Measurements from ENCODE around the gene ATAD3C. TPM values are rescaled to one million over a fixed set of nuclear protein-coding genes. Genes with fewer than 3 reads are reported as not detected.
"Not testable (repeated sequence)": the region's sequence is repeated elsewhere in the genome, so short reads cannot be mapped to it uniquely, and the experiment has no call there.

Gene ATAD3C
- total and polyA plus RNA-seq, 12 donors: under 0.01 to 1.4 (median 0.69) TPM; not detected in 3

GRCh38 chr1:1517973-1518620 is 68.6 kb downstream of the ATAD3C start:
- no peak overlapping the region for H3K27ac ChIP-seq
- no peaks in the 10 kb centered on the region for H3K27me3 ChIP-seq
- no peak for TF ChIP-seq CTCF (IDR thresholded peaks at IDR 0.05)
- TF ChIP-seq POLR2A (IDR thresholded peaks at IDR 0.05): no peak
- H3K4me1 ChIP-seq (replicated peaks in 1 of 2): no peaks in the 10 kb centered on the region
- 89 to 95% (median 92%) methylated on average over 20 to 28 of the region's 28 CpGs for WGBS, 4 donors
- H3K9me3 ChIP-seq (replicated peaks in 1 of 3): no peaks in the 10 kb centered on the region
- DNase-seq: no peak
- intact Hi-C loops (cut with DNase I): no loop called here
- no peak overlapping the region for H3K4me3 ChIP-seq
- peaks cover 0 to 23% of the 10 kb centered on the region in 2 donors for H3K36me3 ChIP-seq (replicated peaks in 1 of 2)

- intact Hi-C loops (cut with DNase I); H3K27me3 ChIP-seq; H3K4me1 ChIP-seq (replicated peaks in 1 of 2); H3K4me3 ChIP-seq; H3K27ac ChIP-seq; H3K9me3 ChIP-seq (replicated peaks in 1 of 3): not testable (repeated sequence)
- H3K36me3 ChIP-seq (replicated peaks in 1 of 2): peaks cover 0 to 23% of the 10 kb centered on the region in 2 donors
- 88 to 95% (median 91%) methylated on average over 7 to 16 of the region's 19 CpGs for WGBS, 4 donors
- DNase-seq: peak in 1 of 7 donors; percentile 25
These were observed 69.1 kb downstream of the ATAD3C start for GRCh38 chr1:1518621-1519007.

Other genes starting within 250 kb of the ATAD3C start
- gene TNFRSF18, start 243.1 kb upstream of the ATAD3C start, total RNA-seq: under 1 TPM in 3 of 9 donors, not detected in 6; 0.27 to 0.90 (median 0.39) TPM
- 1 to 10 TPM in 1 of 3 donors, under 1 TPM in 1, not detected in 1; 0.64 to 1.5 TPM for gene TNFRSF18, start 243.1 kb upstream of the ATAD3C start, polyA plus RNA-seq
- gene TNFRSF4, start 235.5 kb upstream of the ATAD3C start, total RNA-seq: 1 to 10 TPM in 4 of 9 donors, under 1 TPM in 4, not detected in 1; 0.32 to 2.7 (median 0.94) TPM
- gene TNFRSF4, start 235.5 kb upstream of the ATAD3C start, polyA plus RNA-seq: 1 to 10 TPM in 2 of 3 donors, not detected in 1; 4.7 to 6.9 TPM
- gene SDF4, start 217.7 kb upstream of the ATAD3C start, total RNA-seq: 100 to 1,000 TPM in 8 of 9 donors, 10 to 100 TPM in 1; 49.4 to 221 (median 165) TPM
- 100 to 1,000 TPM; 129 to 131 (median 130) TPM for gene SDF4, start 217.7 kb upstream of the ATAD3C start, polyA plus RNA-seq
- gene B3GALT6, start 217.5 kb upstream of the ATAD3C start, total RNA-seq: 10 to 100 TPM; 11.7 to 39.4 (median 19.7) TPM
- 10 to 100 TPM in 2 of 3 donors, 1 to 10 TPM in 1; 7.2 to 14.1 (median 10.3) TPM for gene B3GALT6, start 217.5 kb upstream of the ATAD3C start, polyA plus RNA-seq
- gene C1QTNF12, start 203.0 kb upstream of the ATAD3C start, total RNA-seq: 1 to 10 TPM in 4 of 9 donors, under 1 TPM in 3, not detected in 2; 0.28 to 2.6 (median 1.1) TPM
- 1 to 10 TPM in 2 of 3 donors, not detected in 1; 3.0 to 4.3 TPM for gene C1QTNF12, start 203.0 kb upstream of the ATAD3C start, polyA plus RNA-seq
- 10 to 100 TPM; 30.1 to 56.1 (median 44.2) TPM for gene UBE2J2, start 175.8 kb upstream of the ATAD3C start, total RNA-seq
- 10 to 100 TPM; 49.8 to 74.4 (median 55.2) TPM for gene UBE2J2, start 175.8 kb upstream of the ATAD3C start, polyA plus RNA-seq
- 10 to 100 TPM in 1 of 9 donors, 1 to 10 TPM in 8; 1.1 to 22.4 (median 3.7) TPM for gene SCNN1D, start 169.3 kb upstream of the ATAD3C start, total RNA-seq
- gene SCNN1D, start 169.3 kb upstream of the ATAD3C start, polyA plus RNA-seq: 10 to 100 TPM in 2 of 3 donors, under 1 TPM in 1; 0.18 to 53.6 (median 31.8) TPM
- 10 to 100 TPM; 18.1 to 81.5 (median 39.1) TPM for gene ACAP3, start 141.8 kb upstream of the ATAD3C start, total RNA-seq
- gene ACAP3, start 141.8 kb upstream of the ATAD3C start, polyA plus RNA-seq: 100 to 1,000 TPM in 2 of 3 donors, 1 to 10 TPM in 1; 5.0 to 385 (median 138) TPM
- gene PUSL1, start 141.1 kb upstream of the ATAD3C start, total RNA-seq: 10 to 100 TPM; 13.8 to 43.8 (median 24.1) TPM
- 10 to 100 TPM in 2 of 3 donors, 1 to 10 TPM in 1; 2.5 to 43.4 (median 32.2) TPM for gene PUSL1, start 141.1 kb upstream of the ATAD3C start, polyA plus RNA-seq
- 100 to 1,000 TPM in 2 of 9 donors, 10 to 100 TPM in 7; 53.0 to 129 (median 68.3) TPM for gene INTS11, start 125.0 kb upstream of the ATAD3C start, total RNA-seq
- gene INTS11, start 125.0 kb upstream of the ATAD3C start, polyA plus RNA-seq: 100 to 1,000 TPM in 2 of 3 donors, 10 to 100 TPM in 1; 87.7 to 601 (median 316) TPM
- gene CPTP, start 124.9 kb upstream of the ATAD3C start, total RNA-seq: 10 to 100 TPM; 10.5 to 53.0 (median 30.4) TPM
- gene CPTP, start 124.9 kb upstream of the ATAD3C start, polyA plus RNA-seq: 10 to 100 TPM in 2 of 3 donors, 1 to 10 TPM in 1; 2.9 to 45.8 (median 27.5) TPM
- under 1 TPM; 0.06 to 0.86 (median 0.52) TPM for gene TAS1R3, start 118.4 kb upstream of the ATAD3C start, total RNA-seq
- under 1 TPM; 0.05 to 0.72 (median 0.61) TPM for gene TAS1R3, start 118.4 kb upstream of the ATAD3C start, polyA plus RNA-seq
- 100 to 1,000 TPM in 3 of 9 donors, 10 to 100 TPM in 6; 55.8 to 137 (median 88.6) TPM for gene DVL1, start 100.3 kb upstream of the ATAD3C start, total RNA-seq
- 100 to 1,000 TPM in 2 of 3 donors, 1 to 10 TPM in 1; 4.0 to 279 (median 144) TPM for gene DVL1, start 100.3 kb upstream of the ATAD3C start, polyA plus RNA-seq
- 100 to 1,000 TPM in 1 of 9 donors, 10 to 100 TPM in 8; 17.5 to 104 (median 42.8) TPM for gene MXRA8, start 91.1 kb upstream of the ATAD3C start, total RNA-seq
- 10 to 100 TPM in 2 of 3 donors, 1 to 10 TPM in 1; 8.4 to 90.3 (median 70.8) TPM for gene MXRA8, start 91.1 kb upstream of the ATAD3C start, polyA plus RNA-seq
- 100 to 1,000 TPM in 8 of 9 donors, 10 to 100 TPM in 1; 89.6 to 260 (median 155) TPM for gene AURKAIP1, start 74.5 kb upstream of the ATAD3C start, total RNA-seq
- gene AURKAIP1, start 74.5 kb upstream of the ATAD3C start, polyA plus RNA-seq: 100 to 1,000 TPM in 2 of 3 donors, 10 to 100 TPM in 1; 44.2 to 317 (median 226) TPM
- gene CCNL2, start 50.4 kb upstream of the ATAD3C start, total RNA-seq: 100 to 1,000 TPM in 7 of 9 donors, 10 to 100 TPM in 2; 53.4 to 264 (median 165) TPM
- gene CCNL2, start 50.4 kb upstream of the ATAD3C start, polyA plus RNA-seq: 100 to 1,000 TPM in 2 of 3 donors, 10 to 100 TPM in 1; 65.2 to 893 (median 593) TPM
- gene MRPL20, start 42.4 kb upstream of the ATAD3C start, total RNA-seq: 100 to 1,000 TPM in 8 of 9 donors, 10 to 100 TPM in 1; 98.9 to 276 (median 160) TPM
- gene MRPL20, start 42.4 kb upstream of the ATAD3C start, polyA plus RNA-seq: 100 to 1,000 TPM; 116 to 175 (median 134) TPM
- gene ANKRD65, start 28.4 kb upstream of the ATAD3C start, total RNA-seq: 1 to 10 TPM in 5 of 9 donors, under 1 TPM in 4; 0.22 to 2.6 (median 1.4) TPM
- 1 to 10 TPM in 2 of 3 donors, under 1 TPM in 1; 0.53 to 3.4 (median 2.2) TPM for gene ANKRD65, start 28.4 kb upstream of the ATAD3C start, polyA plus RNA-seq
- gene VWA1, start 14.0 kb upstream of the ATAD3C start, total RNA-seq: 10 to 100 TPM in 8 of 9 donors, 1 to 10 TPM in 1; 4.7 to 49.0 (median 30.0) TPM
- gene VWA1, start 14.0 kb upstream of the ATAD3C start, polyA plus RNA-seq: 10 to 100 TPM in 2 of 3 donors, under 1 TPM in 1; 0.99 to 39.3 (median 25.9) TPM
- 10 to 100 TPM in 6 of 9 donors, 1 to 10 TPM in 3; 6.3 to 30.3 (median 11.2) TPM for gene ATAD3B, start 22.1 kb downstream of the ATAD3C start, total RNA-seq
- gene ATAD3B, start 22.1 kb downstream of the ATAD3C start, polyA plus RNA-seq: 100 to 1,000 TPM in 1 of 3 donors, 10 to 100 TPM in 1, 1 to 10 TPM in 1; 5.3 to 109 (median 48.4) TPM
- 10 to 100 TPM; 16.9 to 46.3 (median 29.0) TPM for gene ATAD3A, start 62.5 kb downstream of the ATAD3C start, total RNA-seq
- gene ATAD3A, start 62.5 kb downstream of the ATAD3C start, polyA plus RNA-seq: 10 to 100 TPM in 2 of 3 donors, 1 to 10 TPM in 1; 7.8 to 40.7 (median 25.1) TPM
- 1 to 10 TPM in 8 of 9 donors, under 1 TPM in 1; 0.95 to 7.0 (median 3.9) TPM for gene TMEM240, start 90.9 kb downstream of the ATAD3C start, total RNA-seq
- 10 to 100 TPM in 1 of 3 donors, 1 to 10 TPM in 1, not detected in 1; 5.5 to 12.4 TPM for gene TMEM240, start 90.9 kb downstream of the ATAD3C start, polyA plus RNA-seq
- gene SSU72, start 125.2 kb downstream of the ATAD3C start, total RNA-seq: 100 to 1,000 TPM in 5 of 9 donors, 10 to 100 TPM in 4; 50.1 to 219 (median 107) TPM
- 100 to 1,000 TPM in 2 of 3 donors, 10 to 100 TPM in 1; 84.2 to 132 (median 108) TPM for gene SSU72, start 125.2 kb downstream of the ATAD3C start, polyA plus RNA-seq
- 10 to 100 TPM in 8 of 9 donors, 1 to 10 TPM in 1; 9.4 to 73.6 (median 33.7) TPM for gene FNDC10, start 150.4 kb downstream of the ATAD3C start, total RNA-seq
- gene FNDC10, start 150.4 kb downstream of the ATAD3C start, polyA plus RNA-seq: 10 to 100 TPM in 2 of 3 donors, 1 to 10 TPM in 1; 2.0 to 40.1 (median 39.7) TPM
- gene MIB2, start 165.8 kb downstream of the ATAD3C start, total RNA-seq: 100 to 1,000 TPM in 2 of 9 donors, 10 to 100 TPM in 7; 25.5 to 158 (median 85.3) TPM
- gene MIB2, start 165.8 kb downstream of the ATAD3C start, polyA plus RNA-seq: 100 to 1,000 TPM in 2 of 3 donors, 1 to 10 TPM in 1; 1.3 to 608 (median 224) TPM
- gene MMP23B, start 182.5 kb downstream of the ATAD3C start, total RNA-seq: 10 to 100 TPM in 3 of 9 donors, 1 to 10 TPM in 6; 1.6 to 21.5 (median 7.8) TPM
- gene MMP23B, start 182.5 kb downstream of the ATAD3C start, polyA plus RNA-seq: 10 to 100 TPM in 1 of 3 donors, 1 to 10 TPM in 1, not detected in 1; 9.8 to 28.0 TPM
- 10 to 100 TPM in 8 of 9 donors, 1 to 10 TPM in 1; 8.8 to 23.6 (median 16.7) TPM for gene CDK11B, start 209.3 kb downstream of the ATAD3C start, total RNA-seq
- gene CDK11B, start 209.3 kb downstream of the ATAD3C start, polyA plus RNA-seq: 10 to 100 TPM; 26.5 to 65.4 (median 43.6) TPM
- gene SLC35E2B, start 243.1 kb downstream of the ATAD3C start, total RNA-seq: 10 to 100 TPM; 20.6 to 89.5 (median 50.6) TPM
- 10 to 100 TPM; 11.2 to 50.8 (median 37.4) TPM for gene SLC35E2B, start 243.1 kb downstream of the ATAD3C start, polyA plus RNA-seq

All from adrenal gland (tissue), 12 donors.